Stimulated activated CD4-positive, alpha-beta T cell treated with anti-CD3 and anti-CD28 coated beads, Interleukin-12 subunit alpha, Interleukin-12 subunit beta, amount 100 ng/mL, for 4 hours (primary cell): Measurements from ENCODE around the gene PTH1R.

Source experiments
- DNase-seq: peaks from one replicate; pipeline ENCODE4 v3.0.0-alpha.2; 2020

PTH1R gene

GRCh38 chr3:46884427-46884826 is 6.9 kb downstream of the PTH1R start:
- DNase-seq: no peak

- DNase-seq: no peak
These were observed 7.4 kb downstream of the PTH1R start for GRCh38 chr3:46884929-46885328.

- no peak for DNase-seq
These were observed 8.1 kb downstream of the PTH1R start for GRCh38 chr3:46885612-46886011.

- no peak for DNase-seq
These were observed 10.5 kb downstream of the PTH1R start for GRCh38 chr3:46887980-46888494.

GRCh38 chr3:46888705-46889104 is 11.2 kb downstream of the PTH1R start:
- DNase-seq: no peak

GRCh38 chr3:46889381-46890110 is 12.0 kb downstream of the PTH1R start:
- no peak for DNase-seq

- no peak for DNase-seq
These were observed 12.6 kb downstream of the PTH1R start for GRCh38 chr3:46890132-46890531.

- DNase-seq: no peak
These were observed 13.6 kb downstream of the PTH1R start for GRCh38 chr3:46891132-46891531.

- no peak for DNase-seq
These were observed 15.0 kb downstream of the PTH1R start for GRCh38 chr3:46892285-46893145.

- no peak for DNase-seq
These were observed 15.7 kb downstream of the PTH1R start for GRCh38 chr3:46893146-46893748.

- DNase-seq: no peak
These were observed 16.2 kb downstream of the PTH1R start for GRCh38 chr3:46893763-46894162.

- DNase-seq: no peak
These were observed 16.7 kb downstream of the PTH1R start for GRCh38 chr3:46894256-46894655.

- peak; percentile 77 for DNase-seq
These were observed 17.7 kb downstream of the PTH1R start for GRCh38 chr3:46895204-46895660.

- no peak for DNase-seq
These were observed 18.2 kb downstream of the PTH1R start for GRCh38 chr3:46895761-46896160.

GRCh38 chr3:46896386-46896785 is 18.9 kb downstream of the PTH1R start:
- DNase-seq: no peak

- DNase-seq: no peak
These were observed 19.5 kb downstream of the PTH1R start for GRCh38 chr3:46897031-46897430.

- DNase-seq: no peak
These were observed 20.4 kb downstream of the PTH1R start for GRCh38 chr3:46897829-46898320.

- no peak for DNase-seq
These were observed 21.0 kb downstream of the PTH1R start for GRCh38 chr3:46898321-46899150.

- no peak for DNase-seq
These were observed 21.9 kb downstream of the PTH1R start for GRCh38 chr3:46899151-46900006.

GRCh38 chr3:46900007-46900292 is 22.4 kb downstream of the PTH1R start:
- no peak for DNase-seq

GRCh38 chr3:46900356-46900755 is 22.8 kb downstream of the PTH1R start:
- no peak for DNase-seq

GRCh38 chr3:46901061-46901460 is 23.5 kb downstream of the PTH1R start:
- DNase-seq: no peak
